Measurements from ENCODE around the gene DNAH12. TPM values are rescaled to one million over a fixed set of nuclear protein-coding genes. Genes with fewer than 3 reads are reported as not detected.

DNAH12 gene
- total and polyA plus RNA-seq, 2 experiments from 2014 or later: not detected

DNA sequence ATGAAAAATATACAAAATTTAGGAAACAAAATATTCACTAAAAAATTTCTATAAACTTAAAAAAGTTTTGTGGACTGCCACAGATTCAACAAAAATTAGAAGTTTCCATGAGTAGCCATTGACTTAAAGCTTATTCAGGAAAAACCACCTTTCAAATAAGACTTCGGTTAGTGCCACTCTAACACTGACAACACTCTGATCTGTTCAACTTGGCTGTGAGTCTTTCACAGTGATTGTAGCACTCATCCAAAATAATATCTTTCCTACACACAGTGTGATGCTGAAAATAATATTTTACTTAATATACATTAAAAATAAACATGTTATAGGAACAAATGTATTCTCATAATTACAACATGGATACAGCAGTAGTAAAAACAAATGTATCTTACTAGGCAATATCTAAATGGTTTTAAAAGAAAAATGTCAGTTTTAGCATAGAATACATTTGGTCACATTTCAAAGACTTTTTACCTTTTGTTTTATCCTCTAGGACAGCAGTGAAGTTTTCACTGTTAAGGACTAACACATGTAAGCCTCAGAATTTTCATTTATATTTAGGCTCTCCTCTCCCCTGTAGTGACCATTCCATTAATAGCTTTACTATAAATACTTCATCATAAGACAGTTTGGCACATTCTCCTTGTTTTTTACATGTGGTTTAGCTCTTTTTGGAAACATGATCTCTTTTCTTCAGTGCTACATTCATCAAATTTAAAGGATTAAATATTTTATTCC is 251.8 kb downstream of the DNAH12 start, which contains the start of gene ASB14:
Gene ASB14, minus strand, starts transcription at position 527 of the 738 bp plus-strand sequence. CDS start 652 bp downstream, outside the sequence.
- ATAC-seq: no peak
- no peaks in the 10 kb centered on the region for H3K9me3 Mint-ChIP-seq
- Histone ChIP-seq H3K27me3 (ENCODE audit: insufficient read depth) (no peaks in the 10 kb centered on the region), H4K20me1 (replicated peaks; ENCODE audit: insufficient read depth) (no peaks in the 10 kb centered on the region), H2AFZ (no peak within 1 kb of the TSS), H3K4me2 (no peak within 1 kb of the TSS), H3F3A (replicated peaks; ENCODE audit: low read depth) (no peaks in the 10 kb centered on the region), H3K4me1 (ENCODE audit: insufficient read depth) (no peaks in the 10 kb centered on the region), H3K36me3 (ENCODE audit: insufficient read depth) (no peaks in the 10 kb centered on the region), H3K4me3 (no peak within 1 kb of the TSS), H3K79me2 (replicated peaks; ENCODE audit: insufficient read depth) (no peaks in the 10 kb centered on the region), H3K9me2 (ENCODE audit: insufficient read depth) (no peaks in the 10 kb centered on the region), H3K27ac (ENCODE audit: low read depth) (no peak within 1 kb of the TSS)
- TF ChIP-seq POLR2AphosphoS5 (IDR thresholded peaks at IDR 0.05; ENCODE audit: low read depth) (no peak), ZNF114 (CRISPR knock-in tag; IDR thresholded peaks at IDR 0.05) (no peak), ZNF331 (CRISPR knock-in tag; IDR thresholded peaks at IDR 0.05; ENCODE audit: low read depth) (no peak), EZH2 (IDR thresholded peaks at IDR 0.05; ENCODE audit: low read depth, unreplicated experiment) (no peak), EZH2phosphoT487 (IDR thresholded peaks at IDR 0.05; ENCODE audit: unreplicated experiment) (no peak), STAT1 (IDR thresholded peaks at IDR 0.05; ENCODE audit: unreplicated experiment) (no peak), CREB1 (CRISPR knock-in tag; IDR thresholded peaks at IDR 0.05; ENCODE audit: low read depth) (no peak), NANOG (IDR thresholded peaks at IDR 0.05; ENCODE audit: borderline replicate concordance) (no peak), JUNB (IDR thresholded peaks at IDR 0.05; ENCODE audit: unreplicated experiment) (no peak)
- TF ChIP-seq, protein P1, sequence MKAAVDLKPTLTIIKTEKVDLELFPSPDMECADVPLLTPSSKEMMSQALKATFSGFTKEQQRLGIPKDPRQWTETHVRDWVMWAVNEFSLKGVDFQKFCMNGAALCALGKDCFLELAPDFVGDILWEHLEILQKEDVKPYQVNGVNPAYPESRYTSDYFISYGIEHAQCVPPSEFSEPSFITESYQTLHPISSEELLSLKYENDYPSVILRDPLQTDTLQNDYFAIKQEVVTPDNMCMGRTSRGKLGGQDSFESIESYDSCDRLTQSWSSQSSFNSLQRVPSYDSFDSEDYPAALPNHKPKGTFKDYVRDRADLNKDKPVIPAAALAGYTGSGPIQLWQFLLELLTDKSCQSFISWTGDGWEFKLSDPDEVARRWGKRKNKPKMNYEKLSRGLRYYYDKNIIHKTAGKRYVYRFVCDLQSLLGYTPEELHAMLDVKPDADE (IDR thresholded peaks at IDR 0.05): no peak
- TF ChIP-seq, protein P2, sequence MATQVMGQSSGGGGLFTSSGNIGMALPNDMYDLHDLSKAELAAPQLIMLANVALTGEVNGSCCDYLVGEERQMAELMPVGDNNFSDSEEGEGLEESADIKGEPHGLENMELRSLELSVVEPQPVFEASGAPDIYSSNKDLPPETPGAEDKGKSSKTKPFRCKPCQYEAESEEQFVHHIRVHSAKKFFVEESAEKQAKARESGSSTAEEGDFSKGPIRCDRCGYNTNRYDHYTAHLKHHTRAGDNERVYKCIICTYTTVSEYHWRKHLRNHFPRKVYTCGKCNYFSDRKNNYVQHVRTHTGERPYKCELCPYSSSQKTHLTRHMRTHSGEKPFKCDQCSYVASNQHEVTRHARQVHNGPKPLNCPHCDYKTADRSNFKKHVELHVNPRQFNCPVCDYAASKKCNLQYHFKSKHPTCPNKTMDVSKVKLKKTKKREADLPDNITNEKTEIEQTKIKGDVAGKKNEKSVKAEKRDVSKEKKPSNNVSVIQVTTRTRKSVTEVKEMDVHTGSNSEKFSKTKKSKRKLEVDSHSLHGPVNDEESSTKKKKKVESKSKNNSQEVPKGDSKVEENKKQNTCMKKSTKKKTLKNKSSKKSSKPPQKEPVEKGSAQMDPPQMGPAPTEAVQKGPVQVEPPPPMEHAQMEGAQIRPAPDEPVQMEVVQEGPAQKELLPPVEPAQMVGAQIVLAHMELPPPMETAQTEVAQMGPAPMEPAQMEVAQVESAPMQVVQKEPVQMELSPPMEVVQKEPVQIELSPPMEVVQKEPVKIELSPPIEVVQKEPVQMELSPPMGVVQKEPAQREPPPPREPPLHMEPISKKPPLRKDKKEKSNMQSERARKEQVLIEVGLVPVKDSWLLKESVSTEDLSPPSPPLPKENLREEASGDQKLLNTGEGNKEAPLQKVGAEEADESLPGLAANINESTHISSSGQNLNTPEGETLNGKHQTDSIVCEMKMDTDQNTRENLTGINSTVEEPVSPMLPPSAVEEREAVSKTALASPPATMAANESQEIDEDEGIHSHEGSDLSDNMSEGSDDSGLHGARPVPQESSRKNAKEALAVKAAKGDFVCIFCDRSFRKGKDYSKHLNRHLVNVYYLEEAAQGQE (IDR thresholded peaks at IDR 0.05; ENCODE audit: unreplicated experiment): no peak
- TF ChIP-seq, protein P3, sequence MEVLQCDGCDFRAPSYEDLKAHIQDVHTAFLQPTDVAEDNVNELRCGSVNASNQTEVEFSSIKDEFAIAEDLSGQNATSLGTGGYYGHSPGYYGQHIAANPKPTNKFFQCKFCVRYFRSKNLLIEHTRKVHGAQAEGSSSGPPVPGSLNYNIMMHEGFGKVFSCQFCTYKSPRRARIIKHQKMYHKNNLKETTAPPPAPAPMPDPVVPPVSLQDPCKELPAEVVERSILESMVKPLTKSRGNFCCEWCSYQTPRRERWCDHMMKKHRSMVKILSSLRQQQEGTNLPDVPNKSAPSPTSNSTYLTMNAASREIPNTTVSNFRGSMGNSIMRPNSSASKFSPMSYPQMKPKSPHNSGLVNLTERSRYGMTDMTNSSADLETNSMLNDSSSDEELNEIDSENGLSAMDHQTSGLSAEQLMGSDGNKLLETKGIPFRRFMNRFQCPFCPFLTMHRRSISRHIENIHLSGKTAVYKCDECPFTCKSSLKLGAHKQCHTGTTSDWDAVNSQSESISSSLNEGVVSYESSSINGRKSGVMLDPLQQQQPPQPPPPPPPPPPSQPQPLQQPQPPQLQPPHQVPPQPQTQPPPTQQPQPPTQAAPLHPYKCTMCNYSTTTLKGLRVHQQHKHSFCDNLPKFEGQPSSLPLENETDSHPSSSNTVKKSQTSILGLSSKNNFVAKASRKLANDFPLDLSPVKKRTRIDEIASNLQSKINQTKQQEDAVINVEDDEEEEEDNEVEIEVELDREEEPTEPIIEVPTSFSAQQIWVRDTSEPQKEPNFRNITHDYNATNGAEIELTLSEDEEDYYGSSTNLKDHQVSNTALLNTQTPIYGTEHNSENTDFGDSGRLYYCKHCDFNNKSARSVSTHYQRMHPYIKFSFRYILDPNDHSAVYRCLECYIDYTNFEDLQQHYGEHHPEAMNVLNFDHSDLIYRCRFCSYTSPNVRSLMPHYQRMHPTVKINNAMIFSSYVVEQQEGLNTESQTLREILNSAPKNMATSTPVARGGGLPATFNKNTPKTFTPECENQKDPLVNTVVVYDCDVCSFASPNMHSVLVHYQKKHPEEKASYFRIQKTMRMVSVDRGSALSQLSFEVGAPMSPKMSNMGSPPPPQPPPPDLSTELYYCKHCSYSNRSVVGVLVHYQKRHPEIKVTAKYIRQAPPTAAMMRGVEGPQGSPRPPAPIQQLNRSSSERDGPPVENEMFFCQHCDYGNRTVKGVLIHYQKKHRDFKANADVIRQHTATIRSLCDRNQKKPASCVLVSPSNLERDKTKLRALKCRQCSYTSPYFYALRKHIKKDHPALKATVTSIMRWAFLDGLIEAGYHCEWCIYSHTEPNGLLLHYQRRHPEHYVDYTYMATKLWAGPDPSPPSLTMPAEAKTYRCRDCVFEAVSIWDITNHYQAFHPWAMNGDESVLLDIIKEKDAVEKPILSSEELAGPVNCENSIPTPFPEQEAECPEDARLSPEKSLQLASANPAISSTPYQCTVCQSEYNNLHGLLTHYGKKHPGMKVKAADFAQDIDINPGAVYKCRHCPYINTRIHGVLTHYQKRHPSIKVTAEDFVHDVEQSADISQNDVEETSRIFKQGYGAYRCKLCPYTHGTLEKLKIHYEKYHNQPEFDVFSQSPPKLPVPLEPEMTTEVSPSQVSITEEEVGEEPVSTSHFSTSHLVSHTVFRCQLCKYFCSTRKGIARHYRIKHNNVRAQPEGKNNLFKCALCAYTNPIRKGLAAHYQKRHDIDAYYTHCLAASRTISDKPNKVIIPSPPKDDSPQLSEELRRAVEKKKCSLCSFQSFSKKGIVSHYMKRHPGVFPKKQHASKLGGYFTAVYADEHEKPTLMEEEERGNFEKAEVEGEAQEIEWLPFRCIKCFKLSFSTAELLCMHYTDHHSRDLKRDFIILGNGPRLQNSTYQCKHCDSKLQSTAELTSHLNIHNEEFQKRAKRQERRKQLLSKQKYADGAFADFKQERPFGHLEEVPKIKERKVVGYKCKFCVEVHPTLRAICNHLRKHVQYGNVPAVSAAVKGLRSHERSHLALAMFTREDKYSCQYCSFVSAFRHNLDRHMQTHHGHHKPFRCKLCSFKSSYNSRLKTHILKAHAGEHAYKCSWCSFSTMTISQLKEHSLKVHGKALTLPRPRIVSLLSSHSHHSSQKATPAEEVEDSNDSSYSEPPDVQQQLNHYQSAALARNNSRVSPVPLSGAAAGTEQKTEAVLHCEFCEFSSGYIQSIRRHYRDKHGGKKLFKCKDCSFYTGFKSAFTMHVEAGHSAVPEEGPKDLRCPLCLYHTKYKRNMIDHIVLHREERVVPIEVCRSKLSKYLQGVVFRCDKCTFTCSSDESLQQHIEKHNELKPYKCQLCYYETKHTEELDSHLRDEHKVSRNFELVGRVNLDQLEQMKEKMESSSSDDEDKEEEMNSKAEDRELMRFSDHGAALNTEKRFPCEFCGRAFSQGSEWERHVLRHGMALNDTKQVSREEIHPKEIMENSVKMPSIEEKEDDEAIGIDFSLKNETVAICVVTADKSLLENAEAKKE (CRISPR knock-in tag; IDR thresholded peaks at IDR 0.05): no peak
- TF ChIP-seq, protein P4, sequence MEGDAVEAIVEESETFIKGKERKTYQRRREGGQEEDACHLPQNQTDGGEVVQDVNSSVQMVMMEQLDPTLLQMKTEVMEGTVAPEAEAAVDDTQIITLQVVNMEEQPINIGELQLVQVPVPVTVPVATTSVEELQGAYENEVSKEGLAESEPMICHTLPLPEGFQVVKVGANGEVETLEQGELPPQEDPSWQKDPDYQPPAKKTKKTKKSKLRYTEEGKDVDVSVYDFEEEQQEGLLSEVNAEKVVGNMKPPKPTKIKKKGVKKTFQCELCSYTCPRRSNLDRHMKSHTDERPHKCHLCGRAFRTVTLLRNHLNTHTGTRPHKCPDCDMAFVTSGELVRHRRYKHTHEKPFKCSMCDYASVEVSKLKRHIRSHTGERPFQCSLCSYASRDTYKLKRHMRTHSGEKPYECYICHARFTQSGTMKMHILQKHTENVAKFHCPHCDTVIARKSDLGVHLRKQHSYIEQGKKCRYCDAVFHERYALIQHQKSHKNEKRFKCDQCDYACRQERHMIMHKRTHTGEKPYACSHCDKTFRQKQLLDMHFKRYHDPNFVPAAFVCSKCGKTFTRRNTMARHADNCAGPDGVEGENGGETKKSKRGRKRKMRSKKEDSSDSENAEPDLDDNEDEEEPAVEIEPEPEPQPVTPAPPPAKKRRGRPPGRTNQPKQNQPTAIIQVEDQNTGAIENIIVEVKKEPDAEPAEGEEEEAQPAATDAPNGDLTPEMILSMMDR (conservative IDR thresholded peaks at IDR 0.05; ENCODE audit: low read depth in 2 of 2): no peak
- H3K36me3 Mint-ChIP-seq (ENCODE audit: low read depth): no peaks in the 10 kb centered on the region
- H3K4me1 Mint-ChIP-seq: no peaks in the 10 kb centered on the region
- DNase-seq (ENCODE audit: low spot score): no peak
- no peak within 1 kb of the TSS for H3K4me3 Mint-ChIP-seq
- H3K27ac Mint-ChIP-seq: no peak within 1 kb of the TSS
- H3K27me3 Mint-ChIP-seq (ENCODE audit: insufficient read depth, low read depth, poor library complexity): no peaks in the 10 kb centered on the region

Measured in GM23338 (cell line).